ENCODE data around the gene SIRPG. TPM values are rescaled to one million over a fixed set of nuclear protein-coding genes. Genes with fewer than 3 reads are reported as not detected.
"Not testable (repeated sequence)": the region's sequence is repeated elsewhere in the genome, so short reads cannot be mapped to it uniquely, and the experiment has no call there.

The SIRPG gene
- total RNA-seq, result 100 to 1,000 TPM in 1 of 2 experiments, 10 to 100 TPM in 1; 98.7 to 100 TPM

DNA sequence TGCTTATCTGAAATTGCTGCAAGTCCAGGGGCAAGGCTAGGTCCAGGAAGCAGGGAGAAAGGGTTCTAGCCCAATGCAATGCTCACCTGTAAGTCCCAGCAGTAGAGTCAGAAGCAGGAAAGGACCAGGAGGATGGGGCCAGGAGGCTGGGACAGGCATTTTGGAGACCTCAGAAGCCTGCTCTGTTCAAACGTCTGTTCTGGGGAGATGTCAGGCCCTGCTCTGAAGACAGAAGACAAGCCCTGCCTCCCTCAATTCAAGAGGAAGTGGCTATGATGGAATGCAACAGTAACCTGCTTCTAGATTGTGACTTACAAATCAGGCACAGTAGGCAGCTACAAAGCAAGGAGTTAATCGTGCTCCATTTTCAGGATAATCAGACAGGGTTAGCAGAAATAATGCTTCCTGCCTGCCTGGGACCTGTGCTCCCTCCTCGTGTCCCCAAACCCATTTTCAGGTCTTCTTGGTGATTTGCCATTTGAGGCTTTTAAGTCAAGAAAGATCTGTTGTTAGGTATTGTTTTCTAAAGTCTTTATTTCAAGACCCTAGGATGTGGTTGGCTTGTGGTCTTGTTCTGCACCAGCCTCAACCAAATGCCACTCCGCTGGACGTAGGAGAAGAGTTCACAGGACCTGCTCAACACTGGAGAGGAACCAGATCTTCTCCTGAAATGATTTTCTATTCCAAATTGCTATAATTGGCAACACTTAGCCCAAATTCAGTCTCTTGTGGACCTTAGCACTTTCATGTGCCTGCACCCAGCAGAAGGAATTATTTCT is at the start of gene SIRPG:
Gene SIRPG, minus strand, starts transcription at position 224 of the 779 bp plus-strand sequence. Its CDS starts 65 bp downstream, at position 159.
- POLR2A ChIA-PET, result interaction anchor here (0.7 to 5.2 kb wide), 7 partner anchors 9 to 39 kb away, joined by 3 to 36 read pairs (median 6); no protein-coding TSS in a partner anchor
- Mint-ChIP-seq H3K27ac (peak within 1 kb of the TSS; percentile 97), H3K27me3 (no peaks in the 10 kb centered on the region), H3K4me3 (peak within 1 kb of the TSS; percentile 91), H3K4me1 (peaks cover 75% of the 10 kb centered on the region), H3K36me3 (peaks cover 49% of the 10 kb centered on the region), H3K9me3 (peaks cover 4% of the 10 kb centered on the region)
- ATAC-seq (ENCODE audit: low read depth) (peak; percentile 79), DNase-seq (peak; percentile 61)

DNA sequence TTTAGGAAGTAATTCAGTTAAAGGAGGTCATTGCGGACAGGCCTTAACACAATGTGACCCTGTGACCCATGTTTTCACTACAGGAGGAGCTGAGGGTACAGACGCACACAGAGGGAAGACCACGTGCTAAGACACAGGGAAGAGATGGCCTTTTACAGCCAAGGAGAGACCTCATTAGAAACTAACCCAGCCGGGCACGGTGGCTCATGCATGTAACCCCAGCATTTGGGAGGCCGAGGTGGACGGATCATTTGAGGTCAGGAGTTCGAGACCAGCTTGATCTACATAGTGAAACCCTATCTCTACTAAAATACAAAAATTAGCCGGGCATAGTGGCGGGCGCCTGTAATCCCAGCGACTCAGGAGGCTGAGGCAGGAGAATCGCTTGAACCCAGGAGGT is 49.3 kb upstream of the SIRPG start:
- not testable (repeated sequence) for H3K27ac Mint-ChIP-seq; ATAC-seq (ENCODE audit: low read depth); H3K27me3 Mint-ChIP-seq; DNase-seq; H3K4me3 Mint-ChIP-seq
- Mint-ChIP-seq H3K9me3 (peaks cover 16% of the 10 kb centered on the region), H3K4me1 (peaks cover 19% of the 10 kb centered on the region), H3K36me3 (peaks cover 15% of the 10 kb centered on the region)
- POLR2A ChIA-PET, result interaction anchor here (1.8 kb wide), 1 partner anchor 22 kb away, joined by 5 read pairs; no protein-coding TSS in a partner anchor

DNA sequence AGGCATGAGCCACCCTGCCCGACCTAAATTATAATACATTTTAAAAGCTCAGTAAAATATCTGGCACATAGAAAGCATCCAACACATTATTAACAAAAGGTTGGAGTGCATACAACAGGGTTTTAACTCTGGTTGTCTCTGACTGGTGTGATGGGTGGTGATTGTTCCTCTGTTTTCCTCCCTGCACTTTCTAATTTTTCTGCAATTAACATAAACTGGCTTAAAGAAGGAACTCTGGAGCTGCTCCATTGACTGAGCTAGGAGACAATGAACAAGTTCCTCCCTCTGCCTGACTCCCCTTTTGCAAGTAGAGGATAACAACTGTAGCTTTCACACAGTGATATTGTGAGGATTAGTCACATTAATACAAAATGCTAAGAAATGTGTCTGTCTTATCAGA is 48.5 kb upstream of the SIRPG start:
- ATAC-seq (ENCODE audit: low read depth) (no peak), DNase-seq (no peak)
- peaks cover 16% of the 10 kb centered on the region for H3K9me3 Mint-ChIP-seq
- H3K4me1 Mint-ChIP-seq, result peaks cover 19% of the 10 kb centered on the region
- H3K4me3 Mint-ChIP-seq, result no peak overlapping the region
- POLR2A ChIA-PET, result interaction anchor here (1.8 kb wide), 1 partner anchor 21 kb away, joined by 5 read pairs; no protein-coding TSS in a partner anchor
- no peaks in the 10 kb centered on the region for H3K27me3 Mint-ChIP-seq
- H3K27ac Mint-ChIP-seq, result no peak overlapping the region
- peaks cover 12% of the 10 kb centered on the region for H3K36me3 Mint-ChIP-seq

DNA sequence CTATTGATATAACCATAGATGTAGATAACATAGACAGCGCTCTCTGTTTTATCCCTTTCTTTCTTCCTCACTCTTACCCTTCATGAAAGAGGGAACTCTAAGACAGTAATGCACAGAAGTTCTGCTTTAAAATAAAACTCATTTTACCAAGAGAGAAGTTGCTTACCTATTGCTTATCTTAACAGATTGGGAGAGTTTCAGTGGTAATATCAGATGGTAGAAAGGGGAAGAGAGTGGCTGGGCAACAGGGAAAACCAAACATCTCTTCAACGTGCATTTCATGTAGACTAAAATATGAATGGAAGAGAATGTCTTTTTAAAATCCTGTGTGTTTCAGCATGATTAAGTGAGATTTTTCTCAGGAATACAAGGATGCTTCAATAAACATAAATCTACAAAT is 45.3 kb upstream of the SIRPG start:
- Mint-ChIP-seq H3K27ac (no peak overlapping the region), H3K9me3 (peaks cover 18% of the 10 kb centered on the region), H3K4me3 (no peak overlapping the region), H3K4me1 (peaks cover 8% of the 10 kb centered on the region), H3K36me3 (peaks cover 18% of the 10 kb centered on the region), H3K27me3 (no peaks in the 10 kb centered on the region)
- POLR2A ChIA-PET, result no interaction called here
- DNase-seq, result no peak
- no peak for ATAC-seq (ENCODE audit: low read depth)

DNA sequence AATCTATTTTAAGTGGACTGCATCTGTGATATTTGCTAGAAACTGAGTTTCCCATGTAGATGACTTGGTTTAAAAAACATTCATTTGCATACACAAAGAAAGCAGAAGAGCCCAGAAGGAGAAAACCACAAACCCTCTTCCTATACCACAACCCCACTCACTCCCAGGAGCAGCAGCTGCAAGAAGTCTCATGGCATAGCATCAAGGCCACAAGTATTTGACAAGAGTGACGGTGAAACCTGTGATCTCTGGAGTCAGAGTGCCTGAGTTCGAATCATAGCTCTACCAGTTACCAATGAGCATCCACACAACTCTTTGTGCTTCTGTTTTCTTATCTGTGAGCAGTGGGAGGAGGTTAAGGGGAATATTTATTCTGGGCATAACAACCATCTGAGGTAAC is 44.7 kb upstream of the SIRPG start:
- POLR2A ChIA-PET, result no interaction called here
- no peak for ATAC-seq (ENCODE audit: low read depth)
- DNase-seq, result no peak
- H3K36me3 Mint-ChIP-seq, result peaks cover 18% of the 10 kb centered on the region
- H3K4me1 Mint-ChIP-seq, result peaks cover 7% of the 10 kb centered on the region
- no peak overlapping the region for H3K4me3 Mint-ChIP-seq
- H3K27ac Mint-ChIP-seq, result no peak overlapping the region
- peaks cover 18% of the 10 kb centered on the region for H3K9me3 Mint-ChIP-seq
- no peaks in the 10 kb centered on the region for H3K27me3 Mint-ChIP-seq

DNA sequence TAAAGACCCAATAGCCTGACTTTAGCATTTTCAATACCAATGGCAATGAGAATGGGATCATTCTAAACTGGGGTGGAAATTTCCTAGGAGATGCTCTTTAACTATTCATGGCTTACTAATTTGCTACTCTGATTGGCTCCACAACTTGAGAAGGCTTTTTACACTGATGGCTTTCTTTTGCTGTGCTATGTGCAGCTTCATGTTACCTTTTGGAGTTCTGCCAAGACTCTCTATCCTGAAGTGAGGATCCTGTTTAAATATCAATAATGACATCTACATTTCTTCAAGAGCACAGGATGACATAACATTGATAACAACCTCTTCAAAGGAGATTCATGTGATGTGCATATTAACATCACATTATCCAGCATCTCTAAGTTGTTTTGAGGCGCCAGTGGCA is 43.4 kb upstream of the SIRPG start:
- H3K27me3 Mint-ChIP-seq, result no peaks in the 10 kb centered on the region
- H3K27ac Mint-ChIP-seq, result no peak overlapping the region
- peaks cover 16% of the 10 kb centered on the region for H3K9me3 Mint-ChIP-seq
- peaks cover 16% of the 10 kb centered on the region for H3K4me1 Mint-ChIP-seq
- POLR2A ChIA-PET, result no interaction called here
- peaks cover 18% of the 10 kb centered on the region for H3K36me3 Mint-ChIP-seq
- DNase-seq (no peak), ATAC-seq (ENCODE audit: low read depth) (no peak)
- H3K4me3 Mint-ChIP-seq, result no peak overlapping the region

DNA sequence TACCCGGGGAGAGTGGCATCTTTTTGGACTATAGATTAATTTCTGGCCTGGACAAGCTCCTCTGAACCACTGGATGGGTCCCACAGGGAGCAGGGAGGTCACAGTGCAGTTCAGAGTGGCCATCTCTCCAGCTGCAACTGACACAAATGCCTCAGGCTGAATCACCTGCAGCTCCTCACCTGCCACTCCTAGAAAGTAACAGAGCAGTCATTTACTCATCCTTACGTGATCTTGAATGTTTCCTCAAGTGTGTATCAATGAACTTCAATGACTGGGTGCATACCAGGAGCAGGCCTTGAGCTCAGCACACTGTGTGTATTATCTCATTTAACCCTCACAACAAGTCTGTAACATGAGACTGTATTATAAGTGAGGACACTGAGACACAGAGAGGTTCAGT is 40.0 kb upstream of the SIRPG start:
- H3K27me3 Mint-ChIP-seq, result no peaks in the 10 kb centered on the region
- DNase-seq (no peak), ATAC-seq (ENCODE audit: low read depth) (no peak)
- H3K4me1 Mint-ChIP-seq, result peaks cover 22% of the 10 kb centered on the region
- peak overlapping the region; percentile 37 for H3K27ac Mint-ChIP-seq
- H3K36me3 Mint-ChIP-seq, result peaks cover 7% of the 10 kb centered on the region
- peaks cover 9% of the 10 kb centered on the region for H3K9me3 Mint-ChIP-seq
- no peak overlapping the region for H3K4me3 Mint-ChIP-seq
- POLR2A ChIA-PET, result interaction anchor here (1.2 kb wide), 1 partner anchor 13 kb away, joined by 7 read pairs; no protein-coding TSS in a partner anchor

DNA sequence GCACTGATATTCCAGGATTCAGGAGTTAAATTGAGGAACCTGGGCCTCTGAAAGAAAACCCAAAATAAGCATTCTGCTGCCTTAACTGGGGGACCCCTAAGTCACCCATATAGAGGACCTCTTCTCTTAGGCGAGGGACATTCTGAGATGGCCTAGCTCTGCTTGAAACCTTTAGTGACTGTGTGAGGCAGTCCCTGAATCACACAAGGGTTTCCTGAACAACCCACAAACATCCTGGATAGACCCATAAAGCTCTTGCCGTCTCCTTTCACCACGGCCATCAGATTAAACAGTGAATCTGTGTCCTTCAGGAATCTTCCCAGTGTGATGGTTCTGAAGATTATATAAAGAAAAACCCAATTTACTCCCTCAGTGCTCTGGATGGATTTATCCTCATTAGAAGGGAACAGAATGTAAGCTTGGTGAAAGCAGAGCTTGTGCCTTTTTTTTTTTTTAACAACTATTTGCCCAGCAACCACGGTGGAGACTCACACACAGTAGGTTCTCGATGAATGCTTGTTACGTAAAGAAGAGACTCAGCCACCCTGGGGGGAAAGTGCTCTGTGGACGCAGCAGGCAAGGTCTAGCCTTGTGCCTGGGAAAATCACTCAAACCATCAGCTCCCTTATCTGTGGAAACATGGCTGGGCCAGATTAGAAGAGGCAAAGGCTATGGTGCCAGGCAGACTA is 39.1 kb upstream of the SIRPG start:
- H3K36me3 Mint-ChIP-seq, result peaks cover 14% of the 10 kb centered on the region

DNA sequence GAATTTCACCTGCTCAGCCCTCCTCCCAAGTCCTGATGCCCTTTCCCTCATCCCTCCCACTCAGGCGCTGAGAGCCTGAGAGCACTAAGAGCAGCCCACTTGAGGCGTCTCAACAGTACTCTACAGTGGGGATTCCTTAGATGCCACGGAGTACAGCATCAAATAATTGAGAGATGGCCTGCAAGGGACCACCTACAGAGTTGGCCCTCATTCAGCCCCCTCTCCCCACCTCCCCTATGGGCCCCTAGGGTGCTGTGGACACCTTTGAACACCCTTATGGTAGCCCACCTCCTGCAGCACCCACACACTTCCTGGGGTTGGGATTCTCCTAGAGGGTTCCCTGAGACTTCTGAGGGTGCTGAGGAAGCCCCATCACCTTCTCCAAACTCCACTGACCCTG is 37.1 kb upstream of the SIRPG start:
- H3K4me1 Mint-ChIP-seq, result peaks cover 24% of the 10 kb centered on the region
- H3K9me3 Mint-ChIP-seq, result peaks cover 19% of the 10 kb centered on the region
- ATAC-seq (ENCODE audit: low read depth) (no peak), DNase-seq (no peak)
- no peaks in the 10 kb centered on the region for H3K27me3 Mint-ChIP-seq
- peaks cover 21% of the 10 kb centered on the region for H3K36me3 Mint-ChIP-seq
- POLR2A ChIA-PET, result interaction anchor here (0.9 kb wide), 1 partner anchor 37 kb away, joined by 4 read pairs; the partner anchor contains the start of gene SIRPG
- no peak overlapping the region for H3K27ac Mint-ChIP-seq
- no peak overlapping the region for H3K4me3 Mint-ChIP-seq

More for the DNA sequence above, 39.1 kb upstream of the SIRPG start:
- peak; percentile 94 for ATAC-seq (ENCODE audit: low read depth)
- H3K4me1 Mint-ChIP-seq, result peaks cover 22% of the 10 kb centered on the region
- no peaks in the 10 kb centered on the region for H3K27me3 Mint-ChIP-seq
- peaks cover 15% of the 10 kb centered on the region for H3K9me3 Mint-ChIP-seq
- no peak for DNase-seq
- POLR2A ChIA-PET, result interaction anchor here (0.7 to 1.6 kb wide), 6 partner anchors 9 to 40 kb away, joined by 3 to 7 read pairs (median 4); partner anchors contain the start of gene SIRPG
- H3K4me3 Mint-ChIP-seq, result peak overlapping the region; percentile 62
- H3K27ac Mint-ChIP-seq, result peak overlapping the region; percentile 70

DNA sequence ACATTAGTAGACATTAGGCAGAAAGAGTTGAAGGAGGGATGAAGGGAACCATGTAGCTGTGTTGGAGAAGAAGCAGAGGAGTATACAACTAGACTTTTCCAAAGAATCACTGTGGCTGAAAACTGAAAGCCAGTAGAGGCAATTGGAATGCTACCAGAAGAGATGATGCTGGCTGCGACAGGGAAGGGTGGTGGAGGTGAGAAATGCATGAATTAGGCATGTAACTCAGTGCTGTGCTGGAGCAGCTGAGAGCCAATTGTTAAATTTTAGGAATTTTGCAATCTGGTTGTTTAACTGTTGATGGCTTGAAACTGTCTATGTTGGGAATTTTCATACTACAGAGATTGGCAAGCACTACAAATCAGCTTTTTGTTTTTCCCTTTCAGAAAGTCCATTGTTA is 35.8 kb upstream of the SIRPG start:
- Mint-ChIP-seq H3K36me3 (peaks cover 21% of the 10 kb centered on the region), H3K27me3 (no peaks in the 10 kb centered on the region), H3K27ac (no peak overlapping the region), H3K4me3 (no peak overlapping the region), H3K9me3 (peaks cover 15% of the 10 kb centered on the region), H3K4me1 (peaks cover 30% of the 10 kb centered on the region)
- DNase-seq (no peak), ATAC-seq (ENCODE audit: low read depth) (no peak)
- POLR2A ChIA-PET, result no interaction called here

DNA sequence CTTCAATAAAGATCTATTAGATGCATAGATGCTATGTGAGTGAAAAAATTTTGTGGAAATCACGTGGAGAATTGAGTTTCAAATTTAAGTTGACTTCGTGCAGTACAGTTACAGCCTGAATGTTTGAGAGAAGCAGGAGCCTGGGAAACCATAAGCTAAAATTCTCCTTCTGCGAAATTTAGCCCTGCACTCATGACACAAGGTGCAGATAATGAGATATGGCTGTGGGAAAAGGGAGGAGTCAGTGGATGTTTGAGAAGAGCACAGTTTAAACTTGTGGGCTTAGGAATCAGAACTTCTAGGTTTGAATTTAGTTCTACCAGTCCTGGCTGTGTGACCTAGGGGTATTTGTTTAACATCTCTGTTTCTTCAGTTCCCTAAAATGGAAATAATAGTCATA is 32.1 kb upstream of the SIRPG start:
- Mint-ChIP-seq H3K4me1 (peaks cover 31% of the 10 kb centered on the region), H3K36me3 (peaks cover 21% of the 10 kb centered on the region), H3K4me3 (no peak overlapping the region), H3K27me3 (no peaks in the 10 kb centered on the region), H3K9me3 (peaks cover 15% of the 10 kb centered on the region), H3K27ac (no peak overlapping the region)
- no peak for DNase-seq
- POLR2A ChIA-PET, result interaction anchor here (0.6 kb wide), 1 partner anchor 16 kb away, joined by 4 read pairs; no protein-coding TSS in a partner anchor
- no peak for ATAC-seq (ENCODE audit: low read depth)

DNA sequence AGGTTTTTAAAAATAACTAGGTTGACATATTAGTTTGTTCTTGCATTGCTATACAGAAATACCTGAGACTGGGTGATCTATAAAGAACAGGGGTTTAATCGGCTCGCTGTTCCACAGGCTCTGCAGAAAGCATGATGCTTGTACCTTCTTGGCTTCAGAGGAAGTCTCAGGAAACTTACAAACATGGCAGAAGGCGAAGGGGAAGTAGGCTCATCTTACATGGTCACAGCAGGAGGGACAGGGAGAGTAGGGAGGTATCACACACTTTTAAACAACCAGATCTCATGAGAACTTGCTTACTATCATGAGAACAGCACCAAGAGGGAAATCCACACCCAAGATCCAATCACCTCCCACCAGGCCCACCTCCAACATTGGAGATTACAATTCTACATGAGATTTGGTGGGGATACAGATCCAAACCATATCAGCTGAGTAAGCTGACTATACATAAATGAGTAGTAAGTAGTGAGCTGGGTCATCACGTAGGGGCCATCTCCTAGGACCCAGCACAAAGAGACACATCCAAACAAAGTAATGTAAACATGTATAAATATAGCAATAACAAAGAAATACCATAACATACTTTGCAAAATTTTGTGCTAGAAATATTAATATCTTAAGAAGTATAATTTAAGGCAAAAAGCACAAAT is 31.4 kb upstream of the SIRPG start:
- Mint-ChIP-seq H3K4me1 (peaks cover 34% of the 10 kb centered on the region), H3K9me3 (peaks cover 15% of the 10 kb centered on the region), H3K27ac (peak overlapping the region; percentile 13), H3K4me3 (no peak overlapping the region), H3K36me3 (peaks cover 21% of the 10 kb centered on the region), H3K27me3 (no peaks in the 10 kb centered on the region)
- POLR2A ChIA-PET, result interaction anchor here (0.6 kb wide), 1 partner anchor 15 kb away, joined by 4 read pairs; no protein-coding TSS in a partner anchor
- DNase-seq (no peak), ATAC-seq (ENCODE audit: low read depth) (no peak)

DNA sequence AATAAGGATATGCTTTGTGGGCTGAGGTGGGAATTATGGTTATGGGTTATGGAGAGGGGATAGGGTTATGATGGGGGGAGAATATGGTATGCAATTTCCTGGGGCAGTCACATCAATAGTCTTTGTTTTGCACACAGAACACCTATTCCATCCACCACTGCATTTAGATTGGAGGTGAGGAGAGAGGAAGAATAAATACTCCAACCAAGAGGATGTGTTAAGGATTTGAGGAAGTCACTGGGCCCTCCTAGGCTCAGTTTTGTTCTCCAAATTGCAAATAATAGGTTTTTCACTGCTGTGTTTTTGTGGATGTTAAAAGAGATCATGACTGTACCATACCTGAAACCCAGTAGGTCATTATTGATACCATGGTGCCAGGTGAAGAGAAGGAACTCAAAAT is 29.5 kb upstream of the SIRPG start:
- POLR2A ChIA-PET, result interaction anchor here (1.6 to 1.8 kb wide), 2 partner anchors 9 to 11 kb away, joined by 5 to 6 read pairs; no protein-coding TSS in a partner anchor
- no peak for DNase-seq
- Mint-ChIP-seq H3K36me3 (peaks cover 33% of the 10 kb centered on the region), H3K4me3 (peak overlapping the region; percentile 89), H3K27me3 (no peaks in the 10 kb centered on the region), H3K27ac (peak overlapping the region; percentile 92), H3K4me1 (peaks cover 48% of the 10 kb centered on the region), H3K9me3 (peaks cover 21% of the 10 kb centered on the region)
- no peak for ATAC-seq (ENCODE audit: low read depth)
